HG03565 (cell line): Measurements from ENCODE around the gene CATSPERB.
A peak's percentile ranks its signal among the peaks of the same experiment; 100 is the strongest.
"Not testable (repeated sequence)": the region's sequence is repeated elsewhere in the genome, so short reads cannot be mapped to it uniquely, and the experiment has no call there.

Experiments
- ATAC-seq: cut with Tn5 transposase; IDR thresholded peaks from one replicate; pipeline ENCODE4 v1.9.1; 2021; ENCODE audit warnings: mild to moderate bottlenecking, moderate library complexity; ENCODE audit not compliant: unreplicated experiment

Gene CATSPERB

GRCh38 chr14:91585856-91586255 lies 146.0 kb downstream of the CATSPERB start:
- ATAC-seq: no peak

GRCh38 chr14:91582761-91583160 lies 149.1 kb downstream of the CATSPERB start:
- ATAC-seq: no peak

- ATAC-seq: no peak
These were observed 150.9 kb downstream of the CATSPERB start for GRCh38 chr14:91580876-91581577.

GRCh38 chr14:91577632-91578233 lies 154.2 kb downstream of the CATSPERB start:
- no peak for ATAC-seq

- no peak for ATAC-seq
These were observed 156.2 kb downstream of the CATSPERB start for GRCh38 chr14:91575469-91576208.

- ATAC-seq: peak; percentile 48
These were observed 157.7 kb downstream of the CATSPERB start for GRCh38 chr14:91573894-91574837.

- ATAC-seq: no peak
These were observed 158.4 kb downstream of the CATSPERB start for GRCh38 chr14:91573528-91573893.

- ATAC-seq: no peak
These were observed 161.9 kb downstream of the CATSPERB start for GRCh38 chr14:91570021-91570420.

GRCh38 chr14:91569301-91569700 lies 162.6 kb downstream of the CATSPERB start:
- no peak for ATAC-seq

GRCh38 chr14:91568626-91569025 lies 163.3 kb downstream of the CATSPERB start:
- ATAC-seq: no peak

- ATAC-seq: not testable (repeated sequence)
These were observed 164.1 kb downstream of the CATSPERB start for GRCh38 chr14:91567827-91568226.

- ATAC-seq: no peak
These were observed 176.4 kb downstream of the CATSPERB start for GRCh38 chr14:91555531-91555930.

- ATAC-seq: no peak
These were observed 177.2 kb downstream of the CATSPERB start for GRCh38 chr14:91554535-91555332.

GRCh38 chr14:91548108-91548507 lies 183.8 kb downstream of the CATSPERB start:
- ATAC-seq: no peak

GRCh38 chr14:91545946-91546716 lies 185.8 kb downstream of the CATSPERB start:
- no peak for ATAC-seq

GRCh38 chr14:91545204-91545603 lies 186.7 kb downstream of the CATSPERB start:
- no peak for ATAC-seq

GRCh38 chr14:91536327-91536726 lies 195.6 kb downstream of the CATSPERB start:
- ATAC-seq: no peak

- not testable (repeated sequence) for ATAC-seq
These were observed 197.8 kb downstream of the CATSPERB start for GRCh38 chr14:91534059-91534458.

- ATAC-seq: no peak
These were observed 198.3 kb downstream of the CATSPERB start for GRCh38 chr14:91533623-91534022.
